ENCODE data around the gene MAPK8IP1. TPM values are rescaled to one million over a fixed set of nuclear protein-coding genes. Genes with fewer than 3 reads are reported as not detected.

MAPK8IP1 gene
- total RNA-seq, 4 donors from 2014 or later: 3.6 to 8.0 (median 4.5) TPM

- 96% methylated on average over 4 of the region's 4 CpGs for WGBS
- H3K36me3 ChIP-seq: peaks cover 7% of the 10 kb centered on the region
- H3K27ac ChIP-seq: no peak overlapping the region
- no peak for TF ChIP-seq EP300 (IDR thresholded peaks at IDR 0.05)
- TF ChIP-seq POLR2A (IDR thresholded peaks at IDR 0.05): no peak
- no peak for TF ChIP-seq POLR2AphosphoS5 (IDR thresholded peaks at IDR 0.05)
- no peak for TF ChIP-seq CTCF (IDR thresholded peaks at IDR 0.05)
- no peaks in the 10 kb centered on the region for H3K9me3 ChIP-seq
- H3K4me3 ChIP-seq: no peak overlapping the region
- H3K4me1 ChIP-seq: peaks cover 11% of the 10 kb centered on the region
- H3K27me3 ChIP-seq: no peaks in the 10 kb centered on the region
- DNase-seq (ENCODE audit: low spot score in 2 of 2): no peak
Measured at GRCh38 chr11:45886816-45887520, 1.5 kb downstream of the MAPK8IP1 start.

- peaks cover 11% of the 10 kb centered on the region for H3K4me1 ChIP-seq
- 83% methylated on average over 10 of the region's 10 CpGs for WGBS
- H3K27me3 ChIP-seq: no peaks in the 10 kb centered on the region
- no peaks in the 10 kb centered on the region for H3K9me3 ChIP-seq
- peaks cover 1% of the 10 kb centered on the region for H3K36me3 ChIP-seq
- DNase-seq (ENCODE audit: low spot score in 2 of 2): no peak
- no peak overlapping the region for H3K27ac ChIP-seq
- H3K4me3 ChIP-seq: no peak overlapping the region
- TF ChIP-seq EP300 (IDR thresholded peaks at IDR 0.05) (no peak), POLR2A (IDR thresholded peaks at IDR 0.05) (no peak), POLR2AphosphoS5 (IDR thresholded peaks at IDR 0.05) (no peak)
Measured at GRCh38 chr11:45887587-45887986, 2.1 kb downstream of the MAPK8IP1 start.

- no peak for DNase-seq (ENCODE audit: low spot score in 2 of 2)
- Histone ChIP-seq H3K9me3 (no peaks in the 10 kb centered on the region), H3K27ac (no peak overlapping the region), H3K27me3 (no peaks in the 10 kb centered on the region), H3K4me1 (peaks cover 11% of the 10 kb centered on the region), H3K4me3 (no peak overlapping the region), H3K36me3 (no peaks in the 10 kb centered on the region)
- TF ChIP-seq CTCF (IDR thresholded peaks at IDR 0.05) (no peak), EP300 (IDR thresholded peaks at IDR 0.05) (no peak), POLR2A (IDR thresholded peaks at IDR 0.05) (no peak), POLR2AphosphoS5 (IDR thresholded peaks at IDR 0.05) (no peak)
- 83% methylated on average over 8 of the region's 8 CpGs for WGBS
Measured at GRCh38 chr11:45889555-45889954, 4.1 kb downstream of the MAPK8IP1 start.

GRCh38 chr11:45889966-45890365 is 4.5 kb downstream of the MAPK8IP1 start:
- Histone ChIP-seq H3K4me1 (peaks cover 11% of the 10 kb centered on the region), H3K27me3 (no peaks in the 10 kb centered on the region), H3K36me3 (no peaks in the 10 kb centered on the region), H3K27ac (no peak overlapping the region), H3K9me3 (no peaks in the 10 kb centered on the region), H3K4me3 (no peak overlapping the region)
- no peak for TF ChIP-seq EP300 (IDR thresholded peaks at IDR 0.05)
- TF ChIP-seq POLR2AphosphoS5 (IDR thresholded peaks at IDR 0.05): no peak
- no peak for TF ChIP-seq POLR2A (IDR thresholded peaks at IDR 0.05)
- no peak for TF ChIP-seq CTCF (IDR thresholded peaks at IDR 0.05)
- WGBS: 72% methylated on average over 9 of the region's 9 CpGs
- no peak for DNase-seq (ENCODE audit: low spot score in 2 of 2)

- Histone ChIP-seq H3K36me3 (no peaks in the 10 kb centered on the region), H3K27me3 (no peaks in the 10 kb centered on the region), H3K9me3 (no peaks in the 10 kb centered on the region), H3K4me3 (no peak overlapping the region), H3K27ac (no peak overlapping the region), H3K4me1 (peaks cover 3% of the 10 kb centered on the region)
- TF ChIP-seq EP300 (IDR thresholded peaks at IDR 0.05): no peak
- TF ChIP-seq POLR2A (IDR thresholded peaks at IDR 0.05): no peak
- TF ChIP-seq CTCF (IDR thresholded peaks at IDR 0.05): no peak
- TF ChIP-seq POLR2AphosphoS5 (IDR thresholded peaks at IDR 0.05): no peak
- WGBS: 70% methylated on average over 7 of the region's 9 CpGs
- DNase-seq (ENCODE audit: low spot score in 2 of 2): no peak
Measured at GRCh38 chr11:45890886-45891550, 5.6 kb downstream of the MAPK8IP1 start.

All from suprapubic skin (tissue), 4 donors.